Astrocyte (in vitro differentiated cells and primary cell): ENCODE data around the gene ZNF3. TPM values are rescaled to one million over a fixed set of nuclear protein-coding genes. Genes with fewer than 3 reads are reported as not detected.
A peak's percentile ranks its signal among the peaks of the same experiment; 100 is the strongest.

ENCODE experiments used
- DNase-seq: peaks from one replicate; pipeline ENCODE4 v3.0.0-alpha.2; 2010; ENCODE audit warnings: low read depth
- FAIRE-seq: peaks from 2 replicates; lab custom pipeline; 2011; peaks lifted over from hg19 to GRCh38; lab: Jason Lieb, UNC
- H2AFZ ChIP-seq: 2 replicates; pipeline ENCODE4 v1.6.0; 2012; ENCODE audit warnings: low read depth, low read length, inconsistent platforms
- H3K27ac ChIP-seq: 2 replicates; pipeline ENCODE4 v1.5.1; 2011; ENCODE audit warnings: low read depth, low read length, inconsistent platforms
- H3K27me3 ChIP-seq: 2 replicates; pipeline ENCODE4 v1.6.0; 2011; ENCODE audit warnings: low read length, inconsistent platforms; ENCODE audit not compliant: insufficient read depth
- H3K36me3 ChIP-seq: 2 replicates; pipeline ENCODE4 v1.5.1; 2011; ENCODE audit warnings: low read length, inconsistent platforms; ENCODE audit not compliant: insufficient read depth
- H3K4me1 ChIP-seq: 2 replicates; pipeline ENCODE4 v1.5.1; 2011; ENCODE audit warnings: low read length, inconsistent platforms; ENCODE audit not compliant: insufficient read depth
- H3K4me2 ChIP-seq: 2 replicates; pipeline ENCODE4 v1.6.0; 2012; ENCODE audit warnings: low read length, inconsistent platforms
- H3K4me3 ChIP-seq: 2 replicates; pipeline ENCODE4 v1.5.1; 2011; ENCODE audit warnings: low read depth, mild to moderate bottlenecking, low read length, inconsistent platforms; ENCODE audit not compliant: insufficient read depth
- H3K79me2 ChIP-seq: 2 replicates; pipeline ENCODE4 v1.6.0; 2012; ENCODE audit warnings: mild to moderate bottlenecking, low read length, inconsistent platforms; ENCODE audit not compliant: insufficient read depth
- H3K9ac ChIP-seq: 2 replicates; pipeline ENCODE4 v1.6.0; 2012; ENCODE audit warnings: mild to moderate bottlenecking, low read length, inconsistent platforms
- H3K9me3 ChIP-seq: 2 replicates; pipeline ENCODE4 v1.5.1; 2012; ENCODE audit warnings: low read depth, mild to moderate bottlenecking, low read length, inconsistent platforms; ENCODE audit not compliant: insufficient read depth
- H4K20me1 ChIP-seq: 2 replicates; pipeline ENCODE4 v1.6.0; 2012; ENCODE audit warnings: low read length, inconsistent platforms; ENCODE audit not compliant: insufficient read depth
- H3K27ac Mint-ChIP-seq: one replicate; pipeline ENCODE4 v1.8.0; 2021; ENCODE audit warnings: mild to moderate bottlenecking, mixed read lengths; ENCODE audit not compliant: unreplicated experiment
- H3K27me3 Mint-ChIP-seq: one replicate; pipeline ENCODE4 v1.8.0; 2021; ENCODE audit warnings: low read depth, mixed read lengths; ENCODE audit not compliant: unreplicated experiment
- H3K36me3 Mint-ChIP-seq: one replicate; pipeline ENCODE4 v1.8.0; 2021; ENCODE audit warnings: low read depth, mixed read lengths; ENCODE audit not compliant: unreplicated experiment
- H3K4me1 Mint-ChIP-seq: one replicate; pipeline ENCODE4 v1.8.0; 2021; ENCODE audit warnings: low read depth, mixed read lengths; ENCODE audit not compliant: unreplicated experiment
- H3K4me3 Mint-ChIP-seq: one replicate; pipeline ENCODE4 v1.8.0; 2021; ENCODE audit warnings: mild to moderate bottlenecking, moderate library complexity, mixed read lengths; ENCODE audit not compliant: unreplicated experiment
- H3K9me3 Mint-ChIP-seq: one replicate; pipeline ENCODE4 v1.8.0; 2021; ENCODE audit warnings: mild to moderate bottlenecking, mixed read lengths; ENCODE audit not compliant: unreplicated experiment
- CTCF ChIP-seq: IDR thresholded peaks from 2 replicates; pipeline ENCODE4 v1.5.1; 2011; ENCODE audit warnings: low read depth, mild to moderate bottlenecking, inconsistent platforms, low read length, moderate library complexity; ENCODE audit not compliant: insufficient read depth
- EZH2 ChIP-seq: IDR thresholded peaks from 2 replicates; pipeline ENCODE4 v1.6.1; 2012; ENCODE audit warnings: mild to moderate bottlenecking, low read length, inconsistent platforms; ENCODE audit not compliant: insufficient read depth
- total RNA-seq: library from RNA; stranded (reverse); gene quantifications from 2 replicates; pipeline ENCODE4 v1.2.1, GENCODE V29; 2021

The ZNF3 gene
- total RNA-seq, 1 donor from 2014 or later = 24.0 TPM

- H3K36me3 ChIP-seq = peaks cover 2% of the 10 kb centered on the region
- peak overlapping the region; percentile 99 for H3K4me3 Mint-ChIP-seq
- no peaks in the 10 kb centered on the region for H3K9me3 ChIP-seq
- H4K20me1 ChIP-seq = no peaks in the 10 kb centered on the region
- peak overlapping the region; percentile 89 for H3K4me2 ChIP-seq
- peak overlapping the region; percentile 88 for H3K9ac ChIP-seq
- H3K4me1 ChIP-seq = peaks cover 15% of the 10 kb centered on the region
- FAIRE-seq (no peak), DNase-seq (no peak)
- TF ChIP-seq EZH2 (no peak), CTCF (no peak)
- peaks cover 2% of the 10 kb centered on the region for H3K9me3 Mint-ChIP-seq
- no peaks in the 10 kb centered on the region for H3K27me3 ChIP-seq
- H3K79me2 ChIP-seq = peaks cover 20% of the 10 kb centered on the region
- peak overlapping the region; percentile 89 for H3K4me3 ChIP-seq
- H3K4me1 Mint-ChIP-seq = peaks cover 6% of the 10 kb centered on the region
- H3K36me3 Mint-ChIP-seq = peaks cover 8% of the 10 kb centered on the region
- H3K27ac Mint-ChIP-seq = no peak overlapping the region
- H3K27ac ChIP-seq = no peak overlapping the region
- peak overlapping the region; percentile 85 for H2AFZ ChIP-seq
- H3K27me3 Mint-ChIP-seq = no peaks in the 10 kb centered on the region
Measured at GRCh38 chr7:100120733-100121036, 39.2 kb upstream of the ZNF3 start.

- H3K4me1 Mint-ChIP-seq = peaks cover 6% of the 10 kb centered on the region
- peaks cover 20% of the 10 kb centered on the region for H3K79me2 ChIP-seq
- peaks cover 2% of the 10 kb centered on the region for H3K9me3 Mint-ChIP-seq
- no peaks in the 10 kb centered on the region for H3K9me3 ChIP-seq
- DNase-seq = peak; percentile 28
- H3K4me2 ChIP-seq = peak overlapping the region; percentile 89
- H3K27ac Mint-ChIP-seq = peak overlapping the region; percentile 96
- H3K4me3 ChIP-seq = peak overlapping the region; percentile 89
- peaks cover 15% of the 10 kb centered on the region for H3K4me1 ChIP-seq
- H4K20me1 ChIP-seq = no peaks in the 10 kb centered on the region
- no peaks in the 10 kb centered on the region for H3K27me3 Mint-ChIP-seq
- peak overlapping the region; percentile 88 for H3K9ac ChIP-seq
- H2AFZ ChIP-seq = peak overlapping the region; percentile 85
- TF ChIP-seq EZH2 (no peak), CTCF (no peak)
- peak overlapping the region; percentile 99 for H3K4me3 Mint-ChIP-seq
- peak overlapping the region; percentile 94 for H3K27ac ChIP-seq
- FAIRE-seq = no peak
- peaks cover 2% of the 10 kb centered on the region for H3K36me3 ChIP-seq
- peaks cover 8% of the 10 kb centered on the region for H3K36me3 Mint-ChIP-seq
- H3K27me3 ChIP-seq = no peaks in the 10 kb centered on the region
Measured at GRCh38 chr7:100119970-100120732, 38.6 kb upstream of the ZNF3 start.
